G401.6 (cell line): Measurements from ENCODE around the gene COL27A1.

ENCODE experiments used
- FAIRE-seq: peaks from 2 replicates; lab custom pipeline; 2012; peaks lifted over from hg19 to GRCh38; lab: Jason Lieb, UNC

COL27A1 gene

GRCh38 chr9:114207034-114207810 is 51.9 kb downstream of the COL27A1 start:
- FAIRE-seq, result no peak

- FAIRE-seq, result no peak
These were observed 52.5 kb downstream of the COL27A1 start for GRCh38 chr9:114207845-114208244.

- no peak for FAIRE-seq
These were observed 53.8 kb downstream of the COL27A1 start for GRCh38 chr9:114209151-114209550.

GRCh38 chr9:114210136-114210535 is 54.8 kb downstream of the COL27A1 start:
- FAIRE-seq, result no peak

- FAIRE-seq, result no peak
These were observed 55.4 kb downstream of the COL27A1 start for GRCh38 chr9:114210691-114211276.

- FAIRE-seq, result no peak
These were observed 57.5 kb downstream of the COL27A1 start for GRCh38 chr9:114212826-114213225.

- FAIRE-seq, result no peak
These were observed 58.2 kb downstream of the COL27A1 start for GRCh38 chr9:114213566-114213965.

GRCh38 chr9:114214181-114214580 is 58.8 kb downstream of the COL27A1 start:
- FAIRE-seq, result no peak

GRCh38 chr9:114214686-114215414 is 59.5 kb downstream of the COL27A1 start:
- no peak for FAIRE-seq

- no peak for FAIRE-seq
These were observed 60.7 kb downstream of the COL27A1 start for GRCh38 chr9:114216081-114216480.

- FAIRE-seq, result no peak
These were observed 61.6 kb downstream of the COL27A1 start for GRCh38 chr9:114216976-114217375.

- FAIRE-seq, result no peak
These were observed 63.2 kb downstream of the COL27A1 start for GRCh38 chr9:114218264-114219120.

GRCh38 chr9:114220061-114220541 is 64.8 kb downstream of the COL27A1 start:
- FAIRE-seq, result no peak

- no peak for FAIRE-seq
These were observed 66.5 kb downstream of the COL27A1 start for GRCh38 chr9:114221706-114222465.

GRCh38 chr9:114223564-114224246 is 68.4 kb downstream of the COL27A1 start:
- no peak for FAIRE-seq

GRCh38 chr9:114224247-114224610 is 68.9 kb downstream of the COL27A1 start:
- no peak for FAIRE-seq

- FAIRE-seq, result no peak
These were observed 70.3 kb downstream of the COL27A1 start for GRCh38 chr9:114225561-114226212.

- no peak for FAIRE-seq
These were observed 71.1 kb downstream of the COL27A1 start for GRCh38 chr9:114226246-114227055.

- FAIRE-seq, result no peak
These were observed 72.1 kb downstream of the COL27A1 start for GRCh38 chr9:114227288-114228015.
